ENCODE data around the gene FTO. TPM values are rescaled to one million over a fixed set of nuclear protein-coding genes. Genes with fewer than 3 reads are reported as not detected.

Gene FTO
- total and polyA plus RNA-seq, 2 of the 8 experiments (the other 6 are each of a cell fraction or from before 2014, with no cell fraction given) = 34.5 to 59.8 TPM

DNA sequence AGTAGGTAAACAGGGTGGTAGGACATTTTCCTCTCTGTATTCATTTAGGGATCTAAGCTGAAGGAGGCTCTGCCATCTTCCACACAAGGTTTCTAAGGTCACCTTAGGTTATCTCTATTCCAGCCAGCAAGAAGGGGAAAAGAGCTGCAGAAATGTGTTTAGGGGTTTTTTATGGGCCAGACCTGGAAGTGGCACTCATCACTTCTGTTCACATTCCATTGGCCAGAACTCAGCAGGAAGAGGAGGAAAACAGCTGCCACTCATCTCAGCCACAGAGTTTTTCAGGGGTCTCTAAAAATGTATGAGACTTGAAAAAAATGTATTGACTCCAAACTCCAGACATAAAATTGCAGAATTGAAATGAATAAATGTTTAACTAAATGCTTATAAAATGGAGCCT lies 65.8 kb downstream of the FTO start:
- Histone ChIP-seq H3K79me2 (ENCODE audit: control insufficient read depth in 1 of 2, insufficient read depth in 2 of 2, low read length in 2 of 2) (peaks cover 0 to 13% of the 10 kb centered on the region in 2 experiments; a peak in 3 of 4 replicates), H4K20me1 (replicated peaks in 1 of 2; ENCODE audit: control insufficient read depth in 1 of 2, insufficient read depth in 2 of 2, low read length in 2 of 2) (peaks cover 0 to 1% of the 10 kb centered on the region in 2 experiments), H3K27ac (ENCODE audit: low read depth, low read length) (no peak overlapping the region), H3K9ac (replicated peaks in 1 of 4; ENCODE audit: extremely low read depth in 1 of 4, low read depth in 3 of 4, low read length in 3 of 4) (no peak overlapping the region), H2BK15ac (ENCODE audit: low read length) (no peak overlapping the region), H3K23ac (ENCODE audit: insufficient read length) (no peak overlapping the region), H2BK12ac (ENCODE audit: low read depth, low read length) (no peak overlapping the region), H3K4me2 (ENCODE audit: insufficient read depth in 1 of 2, low read depth in 2 of 2, low read length in 2 of 2) (no peak overlapping the region), H3K4ac (replicated peaks; ENCODE audit: insufficient read length, low read depth, low read length) (no peak overlapping the region), H3K9me3 (ENCODE audit: insufficient read depth in 2 of 2, low read depth in 1 of 2, low read length in 1 of 2) (no peaks in the 10 kb centered on the region), H3K23me2 (ENCODE audit: low read depth, low read length) (no peaks in the 10 kb centered on the region), H2BK120ac (replicated peaks; ENCODE audit: low read depth, low read length) (no peak overlapping the region), H3K79me1 (ENCODE audit: low read depth, low read length) (peaks cover 3% of the 10 kb centered on the region; the same call in 1 of the 2 replicates), H2AK5ac (ENCODE audit: low read depth, low read length) (no peak overlapping the region), H3K27me3 (replicated peaks in 1 of 4; ENCODE audit: control insufficient read depth in 3 of 4, extremely low read depth in 1 of 4, insufficient read depth in 3 of 4, low read length in 3 of 4) (no peaks in the 10 kb centered on the region), H4K91ac (replicated peaks; ENCODE audit: insufficient read length, low read length) (no peak overlapping the region), H3K18ac (ENCODE audit: extremely low read depth, low read length) (no peak overlapping the region), H4K8ac (ENCODE audit: extremely low read depth, insufficient read depth, low read length) (no peak overlapping the region), H3K4me3 (ENCODE audit: extremely low read depth in 1 of 4, insufficient read depth in 2 of 4, low read depth in 3 of 4, low read length in 4 of 4) (no peak overlapping the region), H3K56ac (replicated peaks; ENCODE audit: insufficient read length, low read depth, low read length) (no peak overlapping the region), H3K14ac (ENCODE audit: insufficient read length) (no peak overlapping the region), H2AFZ (ENCODE audit: low read length) (no peak overlapping the region), H2BK5ac (ENCODE audit: low read depth, low read length) (no peak overlapping the region), H3K36me3 (ENCODE audit: control insufficient read depth in 2 of 4, insufficient read depth in 4 of 4, low read length in 3 of 4) (no peaks in the 10 kb centered on the region), H2BK20ac (ENCODE audit: low read length) (no peak overlapping the region), H4K5ac (ENCODE audit: insufficient read length, low read depth, low read length) (no peak overlapping the region), H3K4me1 (replicated peaks in 1 of 4; ENCODE audit: control insufficient read depth in 3 of 4, insufficient read depth in 4 of 4, low read length in 3 of 4) (peaks cover 0 to 3% (median 0%) of the 10 kb centered on the region in 4 experiments; a peak in 1 of 7 replicates)
- no peak for DNase-seq (ENCODE audit: low read depth in 1 of 2, low spot score in 2 of 2)
- FAIRE-seq = no peak
- POLR2A ChIA-PET (ENCODE audit: partially characterized antibody) = interaction anchor here (0.6 kb wide), 1 partner anchor 1488 kb away, joined by 3 read pairs; no protein-coding TSS in a partner anchor
- CTCF ChIA-PET (ENCODE audit: partially characterized antibody) = no interaction called here
- no peak for TF ChIP-seq SUZ12 (IDR thresholded peaks at IDR 0.05; ENCODE audit: low read length)
- TF ChIP-seq NRF1 (IDR thresholded peaks at IDR 0.05; ENCODE audit: low read depth, low read length) = no peak
- no peak for TF ChIP-seq POLR2A (IDR thresholded peaks at IDR 0.05; ENCODE audit: control extremely low read depth in 1 of 2, low read depth in 2 of 2, low read length in 2 of 2)
- no peak for TF ChIP-seq SAP30 (IDR thresholded peaks at IDR 0.05; ENCODE audit: insufficient read depth, insufficient replicate concordance, low read length)
- TF ChIP-seq BRCA1 (IDR thresholded peaks at IDR 0.05; ENCODE audit: low read depth, low read length) = no peak
- TF ChIP-seq ASH2L (IDR thresholded peaks at IDR 0.05; ENCODE audit: low read length) = no peak
- TF ChIP-seq EP300 (IDR thresholded peaks at IDR 0.05; ENCODE audit: borderline replicate concordance in 1 of 2, low read depth in 2 of 2, low read length in 2 of 2) = no peak
- no peak for TF ChIP-seq CBX8 (IDR thresholded peaks at IDR 0.05; ENCODE audit: borderline replicate concordance, low read depth, low read length)
- no peak for TF ChIP-seq POLR2AphosphoS5 (IDR thresholded peaks at IDR 0.05; ENCODE audit: low read depth, low read length)
- no peak for TF ChIP-seq BCL11A (IDR thresholded peaks at IDR 0.05; ENCODE audit: low read depth in 2 of 2, low read length in 2 of 2)
- TF ChIP-seq GTF2F1 (IDR thresholded peaks at IDR 0.05; ENCODE audit: borderline replicate concordance, low read depth, low read length) = no peak
- no peak for TF ChIP-seq YY1 (IDR thresholded peaks at IDR 0.05; ENCODE audit: low read depth, low read length)
- no peak for TF ChIP-seq HDAC2 (IDR thresholded peaks at IDR 0.05; ENCODE audit: borderline replicate concordance in 1 of 2, low read depth in 2 of 2, low read length in 2 of 2)
- TF ChIP-seq POU5F1 (IDR thresholded peaks at IDR 0.05; ENCODE audit: low read depth, low read length) = no peak
- TF ChIP-seq TAF7 (optimal IDR thresholded peaks at IDR 0.05; ENCODE audit: borderline replicate concordance, low read depth, low read length) = no peak
- no peak for TF ChIP-seq JUND (IDR thresholded peaks at IDR 0.05; ENCODE audit: low read length)

Data from H1 (cell line).